Mucosa of descending colon (tissue), 3 donors: ENCODE measurements around the gene PANK3. TPM values are rescaled to one million over a fixed set of nuclear protein-coding genes. Genes with fewer than 3 reads are reported as not detected.

Source experiments
- ATAC-seq: fragments of 200-7000 bp; cut with Tn5 transposase; one replicate; pipeline ENCODE4 v1.9.1; 2020; ENCODE audit warnings: mild to moderate bottlenecking, moderate library complexity
- DNase-seq, 3 donors: peaks; one replicate each; pipeline ENCODE4 v3.0.0-alpha.2; 2020
- H3K36me3 ChIP-seq: fragments of 200-600 bp; one replicate; pipeline ENCODE4 v1.8.0; 2021; ENCODE audit warnings: low read depth, mild to moderate bottlenecking
- H3K4me1 ChIP-seq: fragments of 200-600 bp; one replicate; pipeline ENCODE4 v1.8.0; 2021; ENCODE audit warnings: low read depth, mild to moderate bottlenecking
- H3K4me3 ChIP-seq: fragments of 200-600 bp; one replicate; pipeline ENCODE4 v1.8.0; 2021; ENCODE audit warnings: mild to moderate bottlenecking
- H3K9me3 ChIP-seq: fragments of 200-600 bp; one replicate; pipeline ENCODE4 v1.8.0; 2021; ENCODE audit warnings: mild to moderate bottlenecking
- intact Hi-C, 2 donors: fragments of 100-400 bp; cut with DNase I in 1 of 2; cut with micrococcal nuclease in 1 of 2; formaldehyde crosslinking; loops; one replicate each; pipeline versions ENCODE4 v1.11.0 to v1.11.1; 2022; cut with DNase I, micrococcal nuclease
- total RNA-seq, 3 donors: library from RNA; stranded (reverse); fragmentation: NEBNext Ultra II Directional in 2 of 3; extraction: Animal tissue kit (Norgen Biotek cat#: 25700) in 2 of 3; gene quantifications; one replicate each; pipeline versions ENCODE4 v1.2.1 to v1.2.4, GENCODE V29; 2021 to 2023
- TF ChIP-seq, protein P1 (sequence below): fragments of 200-600 bp; IDR thresholded peaks from one replicate; pipeline ENCODE4 v1.8.0; 2022; ENCODE audit warnings: antibody characterized with exemption, mild to moderate bottlenecking
- donor health status: DM: no; HTN: no; CAD: no; lungs with moderate emphysema.
- donor health status: DM: no; HTN: no; CAD: no.
- donor health status: DM: no; HTN: yes; CAD: no.

The PANK3 gene
- total RNA-seq, 3 donors from 2014 or later = 80.7 to 147 (median 125) TPM

DNA sequence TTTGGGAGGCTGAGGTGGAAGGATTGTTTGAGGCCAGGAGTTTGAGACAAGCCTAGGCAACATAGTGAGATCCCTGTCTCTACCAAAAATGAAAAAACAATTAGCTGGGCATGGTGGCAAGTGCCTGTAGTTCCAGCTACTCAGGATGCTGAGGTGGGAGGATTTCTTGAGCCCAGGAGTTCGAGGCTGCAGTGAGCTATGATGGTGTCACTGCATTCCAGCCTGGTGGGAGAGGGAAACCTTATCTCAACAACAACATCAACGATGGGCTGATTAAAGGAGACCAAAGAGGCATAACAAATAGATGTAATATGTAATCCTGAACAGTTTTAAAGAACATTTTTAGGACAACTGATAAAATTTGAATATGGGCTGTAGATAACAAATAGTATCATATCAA is 34.2 kb upstream of the PANK3 start:
- intact Hi-C loops = no loop called here
- Histone ChIP-seq H3K9me3 (no peaks in the 10 kb centered on the region), H3K4me3 (no peak overlapping the region), H3K36me3 (no peaks in the 10 kb centered on the region), H3K4me1 (peaks cover 21% of the 10 kb centered on the region)
- ATAC-seq = no peak
- TF ChIP-seq, protein P1, sequence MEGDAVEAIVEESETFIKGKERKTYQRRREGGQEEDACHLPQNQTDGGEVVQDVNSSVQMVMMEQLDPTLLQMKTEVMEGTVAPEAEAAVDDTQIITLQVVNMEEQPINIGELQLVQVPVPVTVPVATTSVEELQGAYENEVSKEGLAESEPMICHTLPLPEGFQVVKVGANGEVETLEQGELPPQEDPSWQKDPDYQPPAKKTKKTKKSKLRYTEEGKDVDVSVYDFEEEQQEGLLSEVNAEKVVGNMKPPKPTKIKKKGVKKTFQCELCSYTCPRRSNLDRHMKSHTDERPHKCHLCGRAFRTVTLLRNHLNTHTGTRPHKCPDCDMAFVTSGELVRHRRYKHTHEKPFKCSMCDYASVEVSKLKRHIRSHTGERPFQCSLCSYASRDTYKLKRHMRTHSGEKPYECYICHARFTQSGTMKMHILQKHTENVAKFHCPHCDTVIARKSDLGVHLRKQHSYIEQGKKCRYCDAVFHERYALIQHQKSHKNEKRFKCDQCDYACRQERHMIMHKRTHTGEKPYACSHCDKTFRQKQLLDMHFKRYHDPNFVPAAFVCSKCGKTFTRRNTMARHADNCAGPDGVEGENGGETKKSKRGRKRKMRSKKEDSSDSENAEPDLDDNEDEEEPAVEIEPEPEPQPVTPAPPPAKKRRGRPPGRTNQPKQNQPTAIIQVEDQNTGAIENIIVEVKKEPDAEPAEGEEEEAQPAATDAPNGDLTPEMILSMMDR = no peak
- DNase-seq = no peak

DNA sequence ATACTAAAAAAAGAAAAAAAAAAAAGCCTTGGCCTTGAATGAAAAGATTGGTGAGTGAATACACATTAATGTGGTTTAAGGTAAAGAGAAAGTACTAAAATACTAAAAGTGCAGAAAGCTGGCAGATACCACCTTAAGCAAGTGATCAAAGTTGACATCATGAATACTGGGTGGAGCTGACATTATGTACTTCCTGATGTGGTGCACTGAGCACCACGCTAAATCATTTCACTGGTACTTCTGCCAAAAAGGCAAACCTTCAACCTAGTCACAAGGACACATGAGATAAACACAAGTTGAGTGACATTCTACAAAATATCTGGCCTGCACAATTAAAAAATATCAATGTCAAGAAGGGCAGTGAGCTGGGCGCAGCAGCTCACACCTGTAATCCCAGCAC is 33.8 kb upstream of the PANK3 start:
- peak in 1 of 3 donors; percentile 44 for DNase-seq
- peak; percentile 92 for ATAC-seq
- TF ChIP-seq, protein P1 = no peak
- Histone ChIP-seq H3K36me3 (no peaks in the 10 kb centered on the region), H3K9me3 (no peaks in the 10 kb centered on the region), H3K4me3 (no peak overlapping the region), H3K4me1 (peaks cover 21% of the 10 kb centered on the region)
- intact Hi-C loops = no loop called here

DNA sequence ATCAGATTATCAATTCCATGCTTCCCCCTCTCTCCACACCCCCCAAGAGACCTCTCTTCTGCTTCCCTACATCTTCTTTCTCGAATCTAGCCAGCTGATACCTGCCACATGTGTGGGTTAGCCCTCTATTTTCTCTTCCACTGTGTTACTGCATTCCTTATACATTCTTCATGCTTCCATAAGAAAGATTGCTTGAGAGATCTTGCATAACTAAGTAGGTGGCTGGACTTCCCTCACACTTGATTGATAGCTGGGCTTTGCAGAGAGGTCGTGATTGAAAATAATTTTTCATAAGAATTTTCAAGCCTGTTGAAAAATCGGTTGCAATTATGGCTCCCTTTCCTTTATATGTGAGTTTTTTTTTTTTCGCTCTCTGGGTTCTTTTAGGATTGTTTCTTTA is 33.0 kb upstream of the PANK3 start:
- H3K9me3 ChIP-seq = no peaks in the 10 kb centered on the region
- no peak for DNase-seq
- H3K4me1 ChIP-seq = peaks cover 21% of the 10 kb centered on the region

DNA sequence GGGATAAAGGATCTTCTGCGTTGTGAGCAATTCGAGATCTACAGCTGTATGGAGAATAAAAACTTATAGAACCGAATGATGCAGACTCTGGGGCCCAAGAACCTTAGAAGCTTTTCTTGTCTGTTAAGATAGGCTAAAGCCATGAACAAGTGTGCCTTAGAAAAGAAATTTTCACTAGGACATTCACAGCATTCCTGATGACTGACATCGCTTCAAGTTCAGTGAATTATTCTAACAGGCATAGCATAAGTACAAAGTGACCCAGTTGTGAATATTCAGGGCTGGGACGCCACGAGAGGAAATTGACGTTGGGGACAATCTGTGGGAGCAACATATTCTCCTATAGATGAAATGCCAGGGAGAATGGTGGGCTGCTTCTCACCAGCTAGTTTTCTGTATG is 32.0 kb upstream of the PANK3 start:
- intact Hi-C loops = no loop called here

More for the DNA sequence above, 33.0 kb upstream of the PANK3 start:
- intact Hi-C loops = no loop called here
- Histone ChIP-seq H3K4me3 (no peak overlapping the region), H3K36me3 (no peaks in the 10 kb centered on the region)
- ATAC-seq = no peak
- TF ChIP-seq, protein P1 = no peak

DNA sequence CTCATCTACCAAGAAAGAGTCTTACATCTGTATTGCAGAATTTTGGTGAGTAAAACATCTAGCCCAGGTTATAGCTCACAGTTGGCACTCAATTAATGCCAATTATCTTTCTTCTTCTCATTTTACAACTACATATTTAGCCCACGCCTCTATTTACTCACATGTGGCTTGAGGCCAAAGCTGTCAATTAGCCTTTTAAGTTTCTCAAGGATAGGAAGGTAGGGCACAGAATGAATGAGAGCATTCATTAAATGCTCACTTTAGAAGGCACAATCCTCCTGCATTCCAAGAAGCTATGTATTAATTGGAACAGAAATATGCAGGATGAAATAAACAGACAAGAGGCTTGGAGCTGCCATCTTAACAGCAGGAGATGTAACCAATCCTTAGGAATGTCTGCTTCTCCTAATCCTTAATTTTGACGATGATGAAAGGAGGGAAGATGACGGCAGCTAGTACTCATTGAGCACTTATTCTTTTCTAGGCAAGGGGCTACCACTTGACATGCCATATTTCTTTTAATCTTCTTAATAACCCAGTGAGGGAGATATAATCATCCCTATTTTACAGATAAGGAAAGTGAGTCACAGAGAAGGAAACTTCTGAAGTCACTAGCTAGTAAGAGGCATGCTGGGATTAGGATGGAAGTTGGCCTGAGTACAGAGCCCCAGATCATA is 30.8 kb upstream of the PANK3 start:
- no peak for DNase-seq
- TF ChIP-seq, protein P1 = no peak
- H3K4me3 ChIP-seq = no peak overlapping the region
- H3K36me3 ChIP-seq = no peaks in the 10 kb centered on the region
- H3K4me1 ChIP-seq = peaks cover 21% of the 10 kb centered on the region
- peak; percentile 9 for ATAC-seq
- intact Hi-C loops = no loop called here
- no peaks in the 10 kb centered on the region for H3K9me3 ChIP-seq

More for the DNA sequence above, 32.0 kb upstream of the PANK3 start:
- TF ChIP-seq, protein P1 = no peak
- Histone ChIP-seq H3K4me1 (peaks cover 21% of the 10 kb centered on the region), H3K9me3 (no peaks in the 10 kb centered on the region), H3K4me3 (no peak overlapping the region), H3K36me3 (no peaks in the 10 kb centered on the region)
- ATAC-seq (no peak), DNase-seq (no peak)
